Glomerular visceral epithelial cell (primary cell): ENCODE data around the gene SMAP2.
"Not testable (repeated sequence)": the region's sequence is repeated elsewhere in the genome, so short reads cannot be mapped to it uniquely, and the experiment has no call there.

Experiments used
- DNase-seq: peaks from one replicate; pipeline ENCODE4 v3.0.0-alpha.2; 2016; ENCODE audit errors: extremely low spot score

The SMAP2 gene

DNA sequence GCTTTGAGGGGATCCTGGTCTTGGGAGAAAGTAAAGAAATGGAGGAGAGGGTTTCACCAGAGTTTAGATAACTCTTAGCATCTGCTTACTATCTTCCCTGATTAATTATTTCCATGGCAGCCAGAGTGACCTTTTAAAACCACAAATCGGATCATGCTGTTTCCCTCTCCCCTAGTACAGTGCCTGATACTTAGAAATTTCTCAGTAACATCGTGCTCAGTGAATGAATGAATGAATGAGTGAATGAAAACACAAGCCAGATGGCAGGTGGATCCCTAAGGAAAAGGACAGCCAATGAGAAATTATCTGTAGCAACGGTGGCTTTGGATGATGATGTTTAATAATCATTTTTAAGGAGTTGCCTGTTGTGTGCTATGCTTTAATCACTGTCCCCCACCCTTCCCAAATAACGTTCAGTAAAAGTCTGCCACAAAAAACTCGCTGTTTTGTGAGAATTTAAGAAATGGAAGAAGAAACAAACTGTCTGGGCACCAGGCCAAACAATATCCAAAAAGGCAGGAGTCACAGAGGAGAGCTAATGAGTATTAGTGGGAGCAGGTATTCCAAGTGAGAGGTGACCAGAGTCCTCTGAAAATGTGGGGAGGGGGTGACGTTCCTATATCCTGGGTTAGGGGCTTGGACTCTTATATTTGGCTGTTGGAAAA, 737 bp upstream of the SMAP2 start:
- DNase-seq = no peak

DNA sequence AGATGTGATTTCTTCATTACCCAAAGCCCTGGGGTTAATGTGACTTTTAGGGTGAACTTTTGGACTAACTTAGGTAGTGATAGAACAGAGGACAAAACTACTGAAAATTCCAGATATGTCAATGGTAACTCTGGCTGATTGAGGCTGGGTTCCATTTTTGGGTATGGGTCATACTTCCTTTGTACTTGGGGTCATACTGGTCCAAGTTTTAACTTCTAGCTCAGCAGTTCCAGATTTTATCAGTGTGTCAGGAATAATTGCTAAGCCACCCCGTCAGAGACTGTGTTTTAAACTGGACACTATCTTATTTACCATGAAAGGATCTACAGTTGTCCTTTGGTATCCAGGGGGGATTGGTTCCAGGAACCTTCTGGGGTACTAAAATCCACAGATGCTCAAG, 4.0 kb downstream of the SMAP2 start:
- no peak for DNase-seq

DNA sequence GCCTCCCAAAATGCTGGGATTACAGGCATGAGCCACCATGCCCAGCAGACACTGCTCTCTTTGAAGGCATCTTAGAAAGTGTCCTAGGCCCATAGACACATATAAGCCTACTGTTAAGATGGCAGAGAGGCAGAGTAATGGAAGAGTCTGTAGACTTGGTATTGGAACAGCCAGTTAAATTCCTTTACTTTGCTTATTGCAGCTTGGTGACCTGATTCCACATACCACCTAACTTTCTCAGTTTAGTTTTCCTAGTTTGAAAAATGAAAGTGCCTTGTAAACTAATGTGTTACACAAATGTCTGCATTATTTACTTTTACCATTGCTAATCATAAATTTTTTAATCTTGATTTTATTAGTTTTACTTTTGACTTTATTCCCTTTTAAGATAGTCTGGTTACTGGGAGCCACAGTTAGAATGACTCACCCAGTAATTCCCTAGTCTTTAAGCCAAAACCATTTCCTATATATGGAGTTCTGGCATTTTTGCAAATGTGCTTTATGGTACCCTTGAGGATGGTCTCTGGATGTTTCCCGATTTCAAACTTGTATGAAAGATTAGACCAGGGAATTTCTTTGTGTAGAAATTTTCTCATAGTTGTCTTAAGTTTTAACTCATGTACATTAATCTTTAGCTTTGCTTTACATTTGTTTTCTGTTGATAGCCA, 6.4 kb downstream of the SMAP2 start:
- DNase-seq = no peak

DNA sequence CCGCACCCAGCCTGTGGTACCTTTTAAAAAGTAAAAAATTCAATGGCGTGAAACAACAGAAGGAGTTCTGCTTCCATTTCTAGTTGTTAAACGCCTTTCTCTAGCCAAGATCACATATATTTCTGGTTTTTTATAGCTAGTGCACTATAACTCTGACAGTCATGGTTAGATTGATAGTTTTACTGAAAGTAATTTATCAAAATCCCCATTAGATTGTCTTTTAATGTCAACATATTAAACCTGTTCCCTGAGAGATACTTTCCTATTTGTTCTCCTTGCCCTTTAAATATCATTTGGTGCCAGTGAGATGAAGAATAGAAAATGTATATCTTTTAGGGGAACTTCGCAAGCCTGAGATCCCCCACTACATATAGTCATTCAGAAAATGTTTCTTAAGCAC, 7.3 kb downstream of the SMAP2 start:
- no peak for DNase-seq

DNA sequence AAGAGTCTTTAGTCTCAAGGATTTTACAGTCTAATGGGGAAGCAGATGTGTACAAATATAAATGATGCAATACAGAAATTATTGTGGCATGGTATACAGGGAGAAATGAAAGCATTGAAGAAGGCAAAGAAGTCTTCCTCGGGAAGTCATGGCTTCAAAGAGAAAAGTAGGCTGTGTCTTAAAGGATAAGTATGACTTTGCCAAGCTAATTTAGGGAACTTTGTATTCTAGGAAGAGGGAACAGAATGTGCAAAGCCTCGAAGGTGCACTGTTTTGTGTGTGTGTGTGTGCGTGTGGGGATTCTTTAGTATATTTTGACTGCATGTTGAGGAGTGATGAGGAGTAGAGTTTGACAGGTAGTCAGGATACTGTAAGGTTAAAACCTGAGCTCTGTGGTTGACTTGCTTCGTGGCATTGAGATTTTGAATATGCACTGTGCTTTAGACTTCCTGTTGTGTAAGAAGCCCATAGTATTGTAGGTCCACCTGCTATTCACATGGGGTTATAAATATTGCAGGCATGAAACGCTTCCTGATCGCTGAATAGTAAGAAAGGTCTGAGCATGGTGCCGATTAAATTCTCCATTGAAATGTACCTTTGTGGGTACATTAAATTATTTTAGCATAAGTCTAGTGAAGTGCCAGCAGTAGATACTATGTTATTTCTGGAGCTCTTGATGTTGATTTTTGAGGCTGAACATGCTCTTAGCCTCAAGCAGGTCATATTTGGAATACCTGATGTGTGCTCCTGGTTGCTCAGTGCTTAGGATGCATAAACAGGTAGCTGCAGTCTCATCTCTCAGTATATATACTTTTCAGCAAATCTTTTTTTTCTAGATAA, 8.0 kb downstream of the SMAP2 start:
- no peak for DNase-seq

DNA sequence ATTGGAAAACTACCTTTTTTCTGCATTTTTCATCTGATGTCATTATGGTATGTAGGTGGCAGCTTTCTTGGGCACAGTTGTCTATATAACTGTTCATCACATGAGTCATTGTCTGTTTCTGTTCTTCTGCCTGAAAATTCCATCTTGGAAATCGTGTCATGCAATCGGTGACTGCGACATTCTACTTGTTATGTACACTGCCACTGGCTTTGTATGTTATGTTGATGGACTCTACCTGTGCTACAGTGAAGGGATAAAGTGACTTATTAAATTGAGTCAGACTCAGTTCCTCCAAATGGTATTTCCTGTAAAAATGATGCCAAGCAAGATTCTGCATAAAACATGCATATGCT, 8.6 kb downstream of the SMAP2 start:
- DNase-seq = no peak

DNA sequence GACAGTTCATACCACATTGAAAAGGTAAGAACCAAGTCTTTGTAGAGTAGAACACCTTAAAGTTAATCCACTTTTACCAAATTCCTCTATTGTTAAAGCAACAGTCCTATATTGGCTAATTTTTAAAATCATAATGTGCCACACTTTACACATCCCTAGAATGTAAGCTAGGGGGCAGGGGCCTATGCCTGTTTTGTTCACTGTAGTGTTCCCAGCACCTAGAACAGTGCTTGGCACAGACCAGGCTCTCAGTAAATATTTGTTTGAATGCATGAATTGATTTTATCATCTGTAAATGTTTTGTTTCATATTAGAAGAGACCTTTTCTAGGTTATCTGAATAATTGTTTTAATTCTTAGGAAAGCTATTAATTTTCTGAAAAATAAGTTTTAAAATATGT, 9.1 kb downstream of the SMAP2 start:
- DNase-seq = no peak

DNA sequence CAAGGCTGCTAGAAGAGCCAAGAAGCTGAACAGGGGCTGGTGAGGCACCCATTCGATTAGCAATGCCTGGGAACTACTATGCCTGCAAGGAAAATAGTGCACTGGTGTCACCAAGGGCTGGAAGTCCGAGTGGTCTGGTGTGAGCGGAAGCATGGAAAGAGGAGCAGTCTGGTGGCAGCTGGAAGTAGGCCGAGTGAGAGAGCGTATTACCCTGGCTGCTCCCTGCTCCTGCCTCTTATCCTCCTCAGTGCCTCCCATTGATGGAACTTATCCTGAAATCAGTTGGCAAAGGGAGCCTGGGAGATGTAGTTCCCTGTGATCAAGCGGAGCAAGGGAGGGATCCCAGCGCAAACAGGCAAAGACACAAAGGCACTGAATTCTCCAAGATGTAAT, 9.6 kb downstream of the SMAP2 start:
- DNase-seq = no peak

DNA sequence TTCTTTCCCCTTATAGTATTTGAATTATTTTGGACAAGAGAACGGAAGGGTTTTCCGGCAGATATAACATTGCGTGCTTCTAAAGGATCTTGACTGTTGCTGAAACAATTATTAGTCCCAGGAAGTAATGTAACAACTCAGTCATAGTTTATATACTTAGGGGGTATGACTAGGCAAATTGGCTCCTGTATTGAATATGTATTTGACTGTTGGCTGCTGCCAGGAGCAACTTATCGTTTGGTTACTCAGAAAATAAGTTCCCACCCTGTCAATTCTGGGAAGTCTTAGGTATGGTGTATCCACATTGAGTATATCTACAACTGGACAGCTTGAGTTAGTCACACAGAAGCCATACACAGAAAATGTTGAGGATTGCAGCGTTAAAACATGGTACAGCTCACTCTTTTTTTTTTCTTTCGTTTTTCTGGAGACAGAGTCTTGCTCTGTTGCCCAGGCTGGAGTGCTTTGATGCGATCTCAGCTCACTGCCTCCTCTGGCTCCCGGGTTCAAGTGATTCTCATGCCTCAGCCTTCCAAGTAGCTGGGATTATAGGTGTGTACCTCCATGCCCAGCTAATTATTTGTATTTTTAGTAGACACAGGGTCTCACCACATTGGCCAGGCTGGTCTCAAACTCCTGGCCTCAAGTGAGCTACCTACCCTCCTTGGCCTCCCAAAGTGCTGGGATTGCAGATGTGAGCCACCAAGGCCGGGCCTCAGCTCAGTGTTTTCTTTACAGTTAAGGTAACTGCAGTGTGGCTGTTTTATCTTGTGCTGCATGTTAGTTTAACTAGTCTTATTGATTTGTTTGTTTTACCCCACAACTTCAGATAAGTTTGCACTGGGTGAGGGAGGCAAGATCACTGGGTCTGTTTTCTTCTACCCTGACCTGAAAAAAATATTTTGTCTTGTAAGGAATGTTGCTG, 10.2 kb downstream of the SMAP2 start:
- no peak for DNase-seq

DNA sequence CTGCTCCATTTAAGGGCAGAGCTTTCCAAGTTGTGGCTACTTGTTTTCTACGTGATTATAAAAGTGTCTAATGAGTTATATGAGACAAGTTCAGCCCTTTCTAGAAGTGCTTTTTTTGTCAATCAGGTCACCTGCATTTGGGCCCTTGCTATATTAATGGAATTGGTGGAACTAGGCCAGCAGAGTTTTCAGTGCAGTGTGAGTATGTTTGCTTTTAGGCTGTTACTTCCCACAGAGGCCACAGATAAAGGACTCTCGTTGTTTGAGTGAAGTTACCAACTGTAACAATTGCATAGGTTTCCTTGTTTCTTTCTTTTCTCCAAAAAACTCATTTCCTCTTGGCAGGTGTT, 10.9 kb downstream of the SMAP2 start:
- no peak for DNase-seq

DNA sequence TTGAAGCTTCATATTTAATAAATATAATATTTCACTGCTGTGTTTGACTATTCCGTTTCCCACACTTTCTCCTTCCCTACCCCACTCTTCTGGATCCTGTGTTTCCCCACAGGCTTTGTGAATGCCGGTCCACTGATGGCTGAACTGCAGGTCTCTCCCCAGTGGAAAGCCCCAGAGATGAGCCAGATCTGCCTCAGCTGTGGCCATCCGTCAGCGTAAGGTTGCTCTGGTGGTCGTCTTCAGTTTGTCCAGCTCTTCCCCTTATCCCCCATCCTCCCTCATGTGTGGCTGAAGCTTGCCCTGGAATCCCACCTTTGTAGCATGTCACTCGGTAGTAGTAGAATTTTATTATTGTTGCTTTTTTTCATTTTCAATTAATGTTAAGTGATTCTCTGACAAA, 11.4 kb downstream of the SMAP2 start:
- no peak for DNase-seq

DNA sequence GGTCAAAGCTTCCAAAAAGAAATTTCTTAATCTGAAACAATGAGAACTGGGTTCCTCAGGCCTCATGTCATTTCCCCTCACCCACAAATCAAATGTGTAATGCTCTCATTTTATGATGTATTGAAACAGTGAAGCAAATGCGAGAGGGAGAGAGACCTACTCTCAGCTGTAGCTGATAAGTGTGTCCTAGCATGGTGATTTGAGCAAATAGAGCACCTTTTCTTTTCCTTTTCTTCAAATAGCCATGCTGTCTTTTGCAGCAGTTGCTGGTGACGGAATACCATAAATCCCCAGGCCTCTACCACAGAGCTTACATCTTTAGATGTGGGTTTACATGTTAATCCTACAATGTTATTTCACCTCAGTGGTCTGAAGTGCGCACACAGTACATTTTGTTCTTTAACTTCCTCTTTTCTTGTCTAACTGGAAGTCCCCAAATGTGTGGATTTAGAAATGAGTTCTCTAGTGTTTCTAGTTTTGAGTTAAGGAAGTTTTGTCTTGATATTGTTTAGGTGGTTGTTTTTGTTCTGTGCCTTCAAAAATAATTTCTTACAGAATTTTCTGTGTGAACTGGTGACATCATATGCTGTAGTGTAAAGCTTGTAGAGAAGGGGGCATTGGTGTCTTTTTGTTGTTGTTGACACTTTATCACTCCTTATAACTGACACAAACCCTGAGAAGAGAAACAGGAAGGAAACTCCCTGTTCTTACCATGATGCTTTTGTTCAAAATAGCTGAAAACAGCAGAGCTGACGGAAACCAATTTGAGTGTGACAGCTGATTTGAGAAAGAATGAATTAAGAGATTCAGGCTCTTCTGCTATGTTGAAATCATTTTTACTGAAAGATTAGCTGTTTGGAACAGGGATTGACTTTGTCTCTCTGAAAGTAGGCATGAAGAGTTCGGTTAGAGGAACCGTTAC, 12.2 kb downstream of the SMAP2 start:
- no peak for DNase-seq

DNA sequence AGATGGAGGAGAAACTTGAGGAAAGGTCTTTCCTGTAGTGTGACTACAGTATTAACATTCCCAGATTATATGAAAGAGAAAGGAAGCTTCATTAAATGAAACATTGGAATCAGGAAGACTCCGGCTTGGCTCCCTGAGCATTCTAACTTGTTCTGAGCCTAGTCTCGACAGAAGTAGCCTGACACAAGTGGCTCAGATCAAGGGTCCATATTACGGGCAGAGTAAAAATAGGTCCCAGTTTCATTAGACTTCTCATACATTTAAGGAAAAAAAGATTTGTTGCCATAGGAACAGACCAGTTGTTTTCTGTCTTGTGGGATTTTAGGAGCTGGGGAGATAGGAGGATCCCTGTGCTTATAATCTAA, 12.8 kb downstream of the SMAP2 start:
- DNase-seq = no peak

DNA sequence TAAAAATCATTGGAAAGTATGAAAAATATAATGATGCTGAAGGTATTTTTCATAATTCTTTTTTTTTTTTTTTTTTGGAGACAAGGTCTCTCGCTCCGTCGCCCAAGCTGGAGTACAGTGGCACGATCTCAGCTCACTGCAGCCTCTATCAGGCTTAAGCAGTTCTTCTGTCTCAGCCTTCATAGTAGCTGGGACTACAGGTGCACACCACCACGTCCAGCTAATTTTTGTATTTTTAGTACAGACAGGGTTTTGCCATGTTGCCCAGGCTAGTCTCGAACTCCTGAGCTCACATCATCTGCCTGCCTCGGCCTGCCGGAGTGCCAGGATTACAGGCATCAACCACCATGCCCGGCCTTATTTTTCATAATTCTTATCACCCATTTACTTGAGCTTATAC, 13.3 kb downstream of the SMAP2 start:
- DNase-seq = no peak

DNA sequence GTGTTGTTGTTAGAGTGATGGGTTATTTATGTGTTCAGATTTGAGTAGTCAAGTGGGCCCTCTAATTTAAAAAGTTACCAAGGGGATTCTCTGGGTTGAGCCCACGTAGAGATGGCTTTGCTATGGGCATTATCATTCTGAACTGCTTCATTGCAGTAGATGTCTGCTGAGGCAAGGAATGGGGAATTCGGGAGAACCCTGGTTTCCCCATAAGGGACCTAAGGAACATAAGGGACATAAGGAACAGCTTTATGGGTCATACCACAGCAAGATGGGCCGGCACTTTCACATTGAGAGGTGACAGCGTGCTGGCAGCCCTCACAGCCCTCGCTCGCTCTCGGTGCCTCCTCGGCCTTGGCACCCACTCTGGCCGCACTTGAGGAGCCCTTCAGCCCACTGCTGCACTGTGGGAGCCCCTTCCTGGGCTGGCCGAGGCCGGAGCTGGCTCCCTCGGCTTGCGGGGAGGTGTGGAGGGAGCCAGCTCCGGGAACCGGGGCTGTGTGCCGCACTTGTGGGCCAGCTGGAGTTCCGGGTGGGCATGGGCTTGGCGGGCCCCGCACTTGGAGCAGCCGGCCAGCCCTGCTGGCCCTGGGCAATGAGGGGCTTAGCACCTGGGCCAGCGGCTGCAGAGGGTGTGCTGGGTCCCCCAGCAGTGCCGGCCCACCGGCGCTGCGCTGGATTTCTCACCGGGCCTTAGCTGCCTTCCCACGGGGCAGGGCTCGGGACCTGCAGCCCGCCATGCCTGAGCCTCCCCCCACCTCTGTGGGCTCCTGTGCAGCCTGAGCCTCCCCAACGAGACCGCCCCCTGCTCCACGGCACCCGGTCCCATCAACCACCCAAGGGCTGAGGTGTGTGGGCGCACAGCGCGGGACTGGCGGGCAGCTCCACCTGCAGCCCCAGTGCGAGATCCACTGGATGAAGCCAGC, 14.1 kb downstream of the SMAP2 start:
- not testable (repeated sequence) for DNase-seq

DNA sequence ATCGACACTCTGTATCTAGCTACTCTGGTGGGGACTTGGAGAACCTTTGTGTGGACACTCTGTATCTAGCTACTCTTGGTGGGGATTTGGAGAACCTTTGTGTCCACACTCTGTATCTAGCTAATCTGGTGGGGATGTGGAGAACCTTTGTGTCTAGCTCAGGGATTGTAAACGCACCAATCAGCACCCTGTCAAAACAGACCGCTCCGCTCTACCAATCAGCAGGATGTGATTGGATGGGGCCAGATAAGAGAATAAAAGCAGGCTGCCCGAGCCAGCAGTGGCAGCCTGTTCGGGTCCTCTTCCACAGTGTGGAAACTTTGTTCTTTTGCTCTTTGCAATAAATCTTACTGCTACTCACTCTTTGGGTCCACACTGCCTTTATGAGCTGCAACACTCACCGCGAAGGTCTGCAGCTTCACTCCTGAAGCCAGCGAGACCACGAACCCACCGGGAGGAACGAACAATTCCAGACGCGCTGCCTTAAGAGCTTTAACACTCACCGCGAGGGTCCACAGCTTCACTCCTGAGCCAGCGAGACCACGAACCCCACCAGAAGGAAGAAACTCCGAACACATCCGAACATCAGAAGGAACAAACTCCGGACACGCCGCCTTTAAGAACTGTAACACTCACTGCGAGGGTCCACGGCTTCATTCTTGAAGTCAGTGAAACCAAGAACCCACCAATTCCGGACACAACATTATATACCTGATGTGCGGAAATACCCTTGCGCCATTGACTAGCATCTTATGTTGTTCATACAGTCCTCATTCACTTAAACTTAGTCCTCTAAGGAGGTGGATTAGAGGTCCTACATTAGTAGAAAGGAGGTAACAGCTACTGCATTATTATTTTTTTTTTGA, 15.2 kb downstream of the SMAP2 start:
- not testable (repeated sequence) for DNase-seq

DNA sequence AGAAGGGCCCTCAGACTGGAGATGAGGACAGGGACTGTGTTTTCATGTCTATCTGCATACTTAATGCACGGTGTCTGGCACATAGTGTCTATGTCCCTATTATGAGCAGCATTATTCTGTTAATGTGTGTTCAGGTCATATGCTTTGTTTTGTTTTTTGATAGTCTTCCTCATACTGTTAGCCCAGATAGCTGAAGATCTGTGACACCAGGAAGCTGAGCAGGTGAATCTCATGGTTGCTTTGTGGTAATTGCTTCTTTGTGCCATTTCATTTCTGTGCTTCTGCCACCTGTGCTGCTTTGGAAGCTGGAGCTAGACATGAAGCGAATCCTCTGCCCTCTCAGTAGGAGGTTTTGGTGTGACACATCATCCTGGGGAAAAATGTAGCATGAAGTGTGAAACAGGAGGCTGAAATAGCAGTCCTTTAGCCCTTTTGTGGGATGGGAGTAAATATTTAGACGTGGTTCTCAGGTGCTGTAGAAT, 15.8 kb downstream of the SMAP2 start:
- DNase-seq = no peak

DNA sequence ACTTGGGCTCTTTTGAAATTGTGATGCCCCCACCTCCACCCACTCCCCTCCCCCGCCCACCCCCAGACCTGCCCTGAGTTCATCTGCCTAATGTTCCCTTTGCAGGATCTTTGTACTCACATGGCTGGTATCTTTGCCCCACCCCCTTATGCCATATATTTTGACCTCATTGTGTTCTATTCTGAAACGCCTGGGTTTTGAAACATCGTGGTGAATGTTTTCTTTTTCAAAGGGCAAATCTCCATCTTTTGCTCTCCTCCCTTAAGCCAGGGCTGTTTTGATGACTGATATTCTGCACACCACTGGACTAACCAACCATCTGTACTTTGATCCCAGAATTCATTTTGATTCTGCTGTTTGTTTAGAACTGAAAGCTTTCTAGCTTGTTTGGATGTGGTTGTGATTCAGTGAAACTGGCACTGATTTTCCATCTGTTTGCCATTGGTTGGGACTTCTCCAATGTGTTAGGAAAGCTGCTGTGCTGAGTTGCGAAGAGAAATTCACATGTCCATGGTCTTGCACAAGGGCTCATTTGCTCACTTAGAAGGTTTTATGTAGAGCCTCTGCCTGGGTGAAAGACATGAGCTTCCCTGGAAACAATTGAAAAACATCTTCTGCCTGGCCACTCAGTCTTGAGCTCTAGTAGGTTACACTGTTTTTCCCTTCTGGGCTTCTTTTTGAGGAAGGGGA, 16.5 kb downstream of the SMAP2 start:
- no peak for DNase-seq
